GM19397 (cell line): ENCODE data around the gene SPTBN4.
"Not testable (repeated sequence)": the region's sequence is repeated elsewhere in the genome, so short reads cannot be mapped to it uniquely, and the experiment has no call there.

Experiments used
- ATAC-seq: cut with Tn5 transposase; IDR thresholded peaks from one replicate; pipeline ENCODE4 v1.9.1; 2021; ENCODE audit warnings: mild to moderate bottlenecking, moderate library complexity; ENCODE audit not compliant: unreplicated experiment

Gene SPTBN4

DNA sequence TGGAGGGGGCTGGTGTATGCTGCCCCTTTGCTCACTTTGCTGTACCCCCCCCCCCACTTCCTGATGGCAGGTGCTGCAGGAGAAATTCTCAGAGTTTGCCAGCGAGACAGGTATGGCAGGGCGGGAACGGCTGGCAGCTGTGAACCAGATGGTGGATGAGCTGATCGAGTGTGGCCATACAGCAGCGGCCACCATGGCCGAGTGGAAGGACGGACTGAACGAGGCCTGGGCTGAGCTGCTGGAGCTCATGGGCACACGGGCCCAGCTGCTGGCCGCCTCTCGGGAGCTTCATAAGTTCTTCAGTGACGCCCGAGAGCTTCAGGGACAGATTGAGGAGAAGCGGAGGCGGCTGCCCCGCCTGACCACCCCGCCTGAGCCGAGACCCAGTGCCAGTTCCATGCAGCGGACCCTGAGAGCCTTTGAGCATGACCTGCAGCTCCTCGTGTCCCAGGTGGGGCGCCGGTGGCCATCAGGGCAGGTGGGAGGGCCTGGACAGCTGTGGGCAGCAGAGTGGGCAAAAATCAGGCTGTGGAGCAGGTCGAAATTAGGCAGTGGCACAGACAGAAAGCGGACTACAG lies 90.2 kb downstream of the SPTBN4 start:
- no peak for ATAC-seq

- no peak for ATAC-seq
Measured at GRCh38 chr19:40559394-40559793, 92.6 kb downstream of the SPTBN4 start.

DNA sequence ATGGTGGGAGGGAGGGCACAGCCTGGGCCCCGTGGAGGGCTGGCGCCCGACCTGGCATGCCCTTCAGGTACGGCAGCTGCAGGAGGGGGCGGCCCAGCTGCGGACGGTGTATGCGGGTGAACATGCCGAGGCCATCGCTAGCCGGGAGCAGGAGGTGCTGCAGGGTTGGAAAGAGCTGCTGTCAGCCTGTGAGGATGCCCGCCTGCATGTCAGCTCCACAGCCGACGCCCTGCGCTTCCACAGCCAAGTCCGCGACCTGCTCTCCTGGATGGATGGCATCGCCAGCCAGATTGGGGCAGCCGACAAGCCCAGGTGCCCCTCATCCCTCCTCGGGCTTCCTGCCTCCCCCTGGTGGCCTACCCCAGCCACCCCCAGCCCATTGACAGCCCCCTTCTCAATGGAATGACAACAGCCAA lies 93.3 kb downstream of the SPTBN4 start:
- ATAC-seq: no peak

- no peak for ATAC-seq
Measured at GRCh38 chr19:40561947-40562346, 95.1 kb downstream of the SPTBN4 start.

DNA sequence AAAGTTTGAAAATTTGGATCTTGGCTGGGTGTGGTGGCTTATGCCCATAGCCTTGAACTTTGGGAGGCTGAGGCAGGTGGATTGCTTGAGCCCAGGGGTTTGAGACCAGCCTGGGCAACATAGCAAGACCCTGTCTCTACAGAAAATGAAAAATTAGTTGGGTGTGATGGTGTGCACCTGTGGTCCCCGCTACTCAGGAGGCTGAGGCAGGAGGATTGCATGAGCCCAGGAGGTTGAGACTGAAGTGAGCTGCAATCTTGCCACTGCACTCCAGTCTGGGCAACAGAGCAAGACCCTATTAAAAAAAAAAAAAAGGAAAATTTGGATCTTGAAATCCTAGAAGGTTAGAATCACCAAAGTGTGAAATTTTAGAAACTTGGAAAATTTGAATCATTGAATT lies 97.7 kb downstream of the SPTBN4 start:
- not testable (repeated sequence) for ATAC-seq

GRCh38 chr19:40565355-40565754 lies 98.6 kb downstream of the SPTBN4 start:
- no peak for ATAC-seq

- no peak for ATAC-seq
Measured at GRCh38 chr19:40565910-40566495, 99.2 kb downstream of the SPTBN4 start.

- ATAC-seq: no peak
Measured at GRCh38 chr19:40567040-40567749, 100.4 kb downstream of the SPTBN4 start.

- ATAC-seq: no peak
Measured at GRCh38 chr19:40567750-40568494, 101.1 kb downstream of the SPTBN4 start.

GRCh38 chr19:40570313-40571004 lies 103.7 kb downstream of the SPTBN4 start:
- peak; percentile 91 for ATAC-seq

DNA sequence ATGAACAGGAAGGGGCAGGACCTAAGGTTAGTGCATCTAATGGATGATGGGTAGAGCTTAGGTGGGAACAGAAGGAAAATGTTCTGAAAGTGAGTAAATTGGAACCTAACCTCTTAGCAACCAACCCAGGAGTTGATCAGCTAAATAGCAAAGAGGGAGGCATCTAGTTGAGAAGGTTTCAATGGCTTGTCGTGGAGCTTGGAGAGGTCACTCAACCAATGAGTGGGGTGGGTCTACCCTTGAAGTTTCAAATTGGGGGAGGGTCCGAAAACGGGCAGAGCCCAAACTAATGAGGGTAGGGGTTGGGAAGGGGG lies 104.2 kb downstream of the SPTBN4 start:
- no peak for ATAC-seq

DNA sequence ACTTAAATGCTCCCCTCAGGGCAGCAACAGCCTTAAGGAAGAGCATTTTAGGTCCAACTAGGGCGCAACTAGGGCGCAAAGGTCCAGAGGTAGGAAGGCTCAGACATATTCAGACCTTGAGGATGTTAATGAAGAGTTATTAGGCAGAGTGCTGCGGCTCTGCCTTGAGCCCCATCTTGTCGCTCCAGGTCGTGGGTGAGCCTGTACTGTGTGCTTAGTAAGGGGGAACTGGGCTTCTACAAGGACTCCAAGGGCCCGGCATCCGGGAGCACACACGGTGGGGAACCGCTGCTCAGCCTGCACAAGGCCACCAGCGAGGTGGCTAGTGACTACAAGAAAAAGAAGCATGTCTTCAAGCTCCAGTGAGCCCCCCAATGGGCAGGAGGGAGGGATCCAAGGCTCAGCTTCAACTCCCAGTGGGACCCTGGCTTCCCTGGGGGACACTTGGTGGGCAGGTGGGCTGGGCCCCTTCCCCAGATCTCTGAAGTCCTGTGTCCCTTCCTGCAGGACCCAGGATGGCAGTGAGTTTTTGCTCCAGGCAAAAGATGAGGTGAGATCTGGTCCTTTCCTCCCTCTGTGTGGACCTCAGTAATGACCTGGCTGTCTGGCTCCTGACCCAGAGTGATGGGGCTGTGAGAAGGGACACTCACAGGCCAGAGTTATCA lies 105.2 kb downstream of the SPTBN4 start:
- no peak for ATAC-seq

DNA sequence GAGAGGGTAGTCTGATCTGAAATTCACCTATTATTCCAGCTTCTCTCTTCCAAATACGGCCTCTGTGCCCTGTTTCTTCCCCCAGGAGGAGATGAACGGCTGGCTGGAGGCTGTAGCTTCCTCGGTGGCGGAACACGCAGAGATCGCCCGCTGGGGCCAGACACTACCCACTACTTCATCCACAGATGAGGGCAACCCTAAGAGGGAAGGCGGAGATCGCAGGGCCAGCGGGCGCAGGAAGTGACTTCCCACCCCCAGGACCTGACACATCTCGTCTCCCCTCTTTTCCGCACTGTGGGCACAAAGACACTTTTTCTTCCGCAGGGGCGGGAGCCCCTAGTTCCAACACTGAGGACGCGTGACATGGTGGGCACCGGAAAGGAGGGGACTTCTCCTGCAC lies 108.5 kb downstream of the SPTBN4 start:
- ATAC-seq: no peak

DNA sequence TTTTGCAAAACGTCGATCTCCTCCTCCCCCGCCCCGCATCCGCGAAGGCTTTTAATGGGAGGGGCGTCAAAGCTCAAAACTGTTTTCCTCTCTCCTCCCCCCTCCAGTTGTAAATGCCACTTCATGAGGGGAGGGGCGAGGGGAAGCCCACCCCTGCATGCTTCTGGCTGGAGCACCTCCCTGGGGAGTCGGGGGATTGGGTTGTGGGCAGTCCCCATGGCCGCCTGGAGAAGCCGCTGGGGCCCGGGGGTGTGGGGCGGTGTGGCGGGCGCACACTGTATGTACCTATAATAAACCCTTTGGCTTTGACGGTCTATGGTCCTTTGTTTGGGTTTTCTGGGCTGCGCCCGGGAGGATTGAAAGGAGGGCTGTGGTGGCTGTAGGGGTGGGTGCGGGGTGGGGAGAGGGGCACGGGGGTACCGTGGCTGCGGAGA lies 109.4 kb downstream of the SPTBN4 start:
- peak; percentile 10 for ATAC-seq

GRCh38 chr19:40576585-40577451 lies 110.0 kb downstream of the SPTBN4 start, which contains the start of gene SHKBP1:
SHKBP1 (plus strand) TSS chr19:40576873; CDS start chr19:40576900, 27 bp downstream.
- ATAC-seq: peak; percentile 93

- ATAC-seq: no peak
Measured at GRCh38 chr19:40578442-40578908, 111.7 kb downstream of the SPTBN4 start.

DNA sequence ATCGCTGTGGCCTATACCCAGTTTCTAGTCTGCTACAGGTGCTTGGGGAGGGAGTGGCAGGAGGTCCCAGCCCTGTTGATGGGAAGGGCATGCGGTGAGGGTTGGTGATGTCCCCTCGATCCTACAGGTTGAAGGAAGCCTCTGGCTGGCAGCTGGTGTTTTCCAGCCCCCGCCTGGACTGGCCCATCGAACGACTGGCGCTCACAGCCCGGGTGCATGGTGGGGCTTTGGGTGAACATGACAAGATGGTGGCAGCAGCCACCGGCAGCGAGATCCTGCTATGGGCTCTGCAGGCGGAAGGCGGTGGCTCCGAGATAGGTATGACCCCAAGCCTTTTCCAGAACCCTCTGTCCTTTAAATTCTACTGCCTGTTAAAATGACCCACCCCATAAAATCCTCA lies 113.8 kb downstream of the SPTBN4 start:
- no peak for ATAC-seq

GRCh38 chr19:40581531-40581930 lies 114.7 kb downstream of the SPTBN4 start:
- no peak for ATAC-seq

GRCh38 chr19:40582467-40582866 lies 115.7 kb downstream of the SPTBN4 start:
- ATAC-seq: no peak
